Left ventricle myocardium inferior (tissue), 1 donor: ENCODE results near the gene SELENOM. TPM values are rescaled to one million over a fixed set of nuclear protein-coding genes. Genes with fewer than 3 reads are reported as not detected.

Experiments
- DNase-seq: peaks from one replicate; pipeline ENCODE4 v3.0.0-alpha.2; 2020
- H3K27ac ChIP-seq: fragments of 200-600 bp; replicated peaks from 2 replicates; pipeline ENCODE4 v1.8.0; 2021
- H3K27me3 ChIP-seq: fragments of 200-600 bp; 2 replicates; pipeline ENCODE4 v1.8.0; 2021; ENCODE audit warnings: low read depth
- H3K36me3 ChIP-seq: fragments of 200-600 bp; 2 replicates; pipeline ENCODE4 v1.8.0; 2021
- H3K4me1 ChIP-seq: fragments of 200-600 bp; 2 replicates; pipeline ENCODE4 v1.8.0; 2021
- H3K4me3 ChIP-seq: fragments of 200-600 bp; 2 replicates; pipeline ENCODE4 v1.8.0; 2021; ENCODE audit warnings: mild to moderate bottlenecking, moderate library complexity
- H3K9me3 ChIP-seq: fragments of 200-600 bp; replicated peaks from 2 replicates; pipeline ENCODE4 v1.8.0; 2021
- intact Hi-C: fragments of 100-400 bp; cut with micrococcal nuclease; formaldehyde crosslinking; loops from one replicate; pipeline ENCODE4 v1.11.0; 2022
- total RNA-seq: library from RNA; stranded (reverse); fragmentation: NEBNext Ultra II Directional; extraction: Animal tissue kit (Norgen Biotek cat#: 25700); gene quantifications from one replicate; pipeline ENCODE4 v1.2.1, GENCODE V29; 2021
- TF ChIP-seq, protein P1 (sequence below): fragments of 200-600 bp; IDR thresholded peaks from 2 replicates; pipeline ENCODE4 v1.8.0; 2021; ENCODE audit warnings: antibody characterized with exemption, mild to moderate bottlenecking, borderline replicate concordance
- donor health status: DM: no; HTN: yes; CAD: no; lungs with severe emphysema.

Gene SELENOM
- total RNA-seq, 1 donor from 2014 or later = 51.5 TPM

DNA sequence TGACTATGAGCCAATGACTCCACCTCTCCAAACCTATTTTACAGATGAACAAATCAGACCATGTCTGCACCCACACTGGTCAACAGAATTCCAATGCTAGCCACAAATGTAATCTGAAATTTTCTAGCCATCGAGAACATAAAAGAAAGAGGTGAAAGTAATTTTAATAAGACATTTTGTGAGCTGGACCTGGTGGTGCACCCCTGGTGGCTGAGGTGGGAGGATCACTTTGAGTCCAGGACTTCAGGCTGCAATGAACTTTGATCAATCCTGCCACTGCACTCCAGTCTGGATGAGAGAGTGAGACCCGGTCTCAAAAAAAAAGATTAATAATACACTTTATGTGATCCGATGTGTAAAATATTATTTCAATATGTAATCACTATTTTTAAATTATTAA is 43.2 kb upstream of the SELENOM start:
- Histone ChIP-seq H3K27me3 (no peaks in the 10 kb centered on the region), H3K4me3 (no peak overlapping the region), H3K27ac (no peak overlapping the region), H3K36me3 (no peaks in the 10 kb centered on the region), H3K4me1 (peaks cover 22% of the 10 kb centered on the region), H3K9me3 (no peaks in the 10 kb centered on the region)
- TF ChIP-seq, protein P1, sequence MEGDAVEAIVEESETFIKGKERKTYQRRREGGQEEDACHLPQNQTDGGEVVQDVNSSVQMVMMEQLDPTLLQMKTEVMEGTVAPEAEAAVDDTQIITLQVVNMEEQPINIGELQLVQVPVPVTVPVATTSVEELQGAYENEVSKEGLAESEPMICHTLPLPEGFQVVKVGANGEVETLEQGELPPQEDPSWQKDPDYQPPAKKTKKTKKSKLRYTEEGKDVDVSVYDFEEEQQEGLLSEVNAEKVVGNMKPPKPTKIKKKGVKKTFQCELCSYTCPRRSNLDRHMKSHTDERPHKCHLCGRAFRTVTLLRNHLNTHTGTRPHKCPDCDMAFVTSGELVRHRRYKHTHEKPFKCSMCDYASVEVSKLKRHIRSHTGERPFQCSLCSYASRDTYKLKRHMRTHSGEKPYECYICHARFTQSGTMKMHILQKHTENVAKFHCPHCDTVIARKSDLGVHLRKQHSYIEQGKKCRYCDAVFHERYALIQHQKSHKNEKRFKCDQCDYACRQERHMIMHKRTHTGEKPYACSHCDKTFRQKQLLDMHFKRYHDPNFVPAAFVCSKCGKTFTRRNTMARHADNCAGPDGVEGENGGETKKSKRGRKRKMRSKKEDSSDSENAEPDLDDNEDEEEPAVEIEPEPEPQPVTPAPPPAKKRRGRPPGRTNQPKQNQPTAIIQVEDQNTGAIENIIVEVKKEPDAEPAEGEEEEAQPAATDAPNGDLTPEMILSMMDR = no peak
- intact Hi-C loops = no loop called here
- DNase-seq = no peak

DNA sequence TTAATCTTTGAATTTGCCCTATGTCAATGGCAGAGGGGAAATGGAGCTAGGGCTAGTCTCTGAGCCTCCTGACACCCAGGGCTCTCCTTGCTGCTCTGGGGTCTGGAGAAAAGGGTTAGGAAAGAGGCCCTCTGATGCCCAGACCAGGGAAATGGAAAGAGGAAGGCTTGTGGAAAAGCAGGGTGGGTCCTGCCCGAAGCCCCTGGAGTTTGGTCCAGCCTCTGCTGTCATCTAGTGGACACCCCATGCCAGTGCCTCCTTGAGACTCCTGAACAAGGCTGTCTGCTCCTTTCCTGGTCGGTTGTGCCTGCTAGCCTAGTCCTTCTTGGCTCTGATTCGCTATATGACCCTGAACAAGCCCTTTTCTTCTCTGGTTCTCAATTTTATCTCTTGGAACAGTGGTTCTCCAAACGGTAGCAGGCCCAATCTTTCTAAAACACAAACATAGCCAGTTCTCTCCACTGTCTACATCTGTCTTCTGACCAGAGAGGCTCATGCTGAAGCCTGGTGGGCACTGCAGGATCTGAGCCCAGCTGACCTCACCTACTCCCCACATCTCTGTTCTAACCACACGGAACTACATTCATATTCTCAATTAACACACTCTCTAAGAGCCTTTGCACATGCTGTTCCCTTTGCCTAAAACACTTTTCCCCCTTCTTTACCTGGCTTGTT is 41.7 kb upstream of the SELENOM start:
- intact Hi-C loops = loop anchor here (5.0 kb wide), 2 partner anchors 37 to 202 kb away; no protein-coding TSS in a partner anchor

DNA sequence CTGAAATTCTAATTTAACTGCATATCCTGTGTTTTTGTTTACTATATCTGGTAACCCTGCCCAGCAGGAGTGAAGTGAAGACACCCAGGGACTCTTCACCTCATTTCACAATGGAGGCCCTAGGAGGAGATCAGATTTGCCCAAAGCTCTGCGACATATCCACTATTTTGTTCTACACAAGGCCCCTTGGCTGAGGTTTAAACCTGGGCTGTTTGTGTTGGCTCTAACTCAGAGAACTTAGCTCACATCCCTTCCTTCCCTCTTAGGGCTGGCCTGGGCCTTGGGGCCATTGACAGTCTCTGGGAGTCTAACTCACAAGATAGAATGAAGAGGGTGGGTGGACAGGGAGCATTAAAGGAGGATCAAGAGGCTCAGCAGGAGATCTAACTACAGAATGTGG is 41.1 kb upstream of the SELENOM start:
- no peak overlapping the region for H3K4me3 ChIP-seq
- no peaks in the 10 kb centered on the region for H3K27me3 ChIP-seq
- TF ChIP-seq, protein P1 = no peak
- peak overlapping the region; percentile 83 for H3K27ac ChIP-seq
- intact Hi-C loops = loop anchor here (5.0 kb wide), 2 partner anchors 36 to 201 kb away; no protein-coding TSS in a partner anchor
- H3K4me1 ChIP-seq = peaks cover 13% of the 10 kb centered on the region
- no peaks in the 10 kb centered on the region for H3K36me3 ChIP-seq
- H3K9me3 ChIP-seq = no peaks in the 10 kb centered on the region
- DNase-seq = no peak

More for the DNA sequence above, 41.7 kb upstream of the SELENOM start:
- no peaks in the 10 kb centered on the region for H3K9me3 ChIP-seq
- peak; percentile 66 for DNase-seq
- H3K27me3 ChIP-seq = no peaks in the 10 kb centered on the region
- H3K4me1 ChIP-seq = peaks cover 13% of the 10 kb centered on the region
- no peaks in the 10 kb centered on the region for H3K36me3 ChIP-seq
- peak overlapping the region; percentile 83 for H3K27ac ChIP-seq
- TF ChIP-seq, protein P1 = peak; percentile 99
- no peak overlapping the region for H3K4me3 ChIP-seq

DNA sequence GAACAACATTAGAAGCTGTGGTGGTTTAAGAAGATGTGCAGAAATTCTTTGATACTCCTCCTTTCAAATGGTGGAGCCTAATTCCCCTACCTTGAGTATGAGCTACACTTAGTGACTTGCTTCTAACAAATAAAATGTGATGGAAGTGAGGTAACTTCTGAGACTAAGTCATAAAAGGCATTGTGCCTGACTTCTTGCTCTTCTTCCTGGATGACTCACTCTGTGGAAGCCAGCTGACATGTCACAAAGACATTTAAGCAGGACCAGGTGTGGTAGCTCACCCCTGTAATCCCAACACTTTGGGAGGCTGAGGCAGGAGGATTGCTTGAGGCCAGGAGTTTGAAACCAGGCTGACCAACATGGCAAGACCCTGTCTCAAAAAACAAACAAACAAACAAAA is 36.9 kb upstream of the SELENOM start:
- no peaks in the 10 kb centered on the region for H3K36me3 ChIP-seq
- H3K27ac ChIP-seq = no peak overlapping the region
- peaks cover 10% of the 10 kb centered on the region for H3K27me3 ChIP-seq
- no peak overlapping the region for H3K4me3 ChIP-seq
- TF ChIP-seq, protein P1 = no peak
- no peak for DNase-seq
- intact Hi-C loops = no loop called here
- peaks cover 22% of the 10 kb centered on the region for H3K4me1 ChIP-seq
- no peaks in the 10 kb centered on the region for H3K9me3 ChIP-seq

DNA sequence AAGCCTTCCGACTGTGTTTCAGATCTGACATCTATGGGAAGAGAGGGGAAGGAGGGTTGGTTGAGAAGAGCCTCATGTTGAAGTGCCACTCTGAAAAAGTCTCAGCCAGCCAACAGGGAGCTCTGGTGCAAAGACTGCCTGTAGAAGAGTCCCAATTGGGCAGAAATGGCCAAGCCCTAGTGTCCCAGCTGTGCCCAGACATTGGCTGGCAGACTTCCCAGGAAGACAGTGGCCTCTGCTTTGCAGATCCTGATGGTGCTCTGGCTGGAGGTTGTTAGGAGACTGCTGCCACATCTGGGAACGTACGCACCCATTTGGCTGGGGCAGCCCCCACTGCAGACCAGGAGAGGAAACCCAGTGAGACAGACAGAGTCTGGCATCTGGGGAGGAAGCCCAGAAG is 36.2 kb upstream of the SELENOM start:
- peaks cover 17% of the 10 kb centered on the region for H3K27me3 ChIP-seq
- intact Hi-C loops = no loop called here
- no peak for DNase-seq
- H3K4me1 ChIP-seq = peaks cover 17% of the 10 kb centered on the region
- H3K36me3 ChIP-seq = no peaks in the 10 kb centered on the region
- TF ChIP-seq, protein P1 = no peak
- H3K4me3 ChIP-seq = no peak overlapping the region
- H3K27ac ChIP-seq = no peak overlapping the region
- no peaks in the 10 kb centered on the region for H3K9me3 ChIP-seq
